HL-60 (cell line): Measurements from ENCODE around the gene PTEN.

Source experiments
- POLR2AphosphoS5 ChIP-seq: IDR thresholded peaks from 2 replicates; pipeline ENCODE4 v1.6.1; 2012; ENCODE audit warnings: low read depth
- SPI1 ChIP-seq: IDR thresholded peaks from 2 replicates; pipeline ENCODE4 v1.6.1; 2012; ENCODE audit warnings: low read depth, mild to moderate bottlenecking, borderline replicate concordance
- TF ChIP-seq, protein P1 (sequence below): IDR thresholded peaks from one replicate; pipeline ENCODE4 v1.5.1; 2011; ENCODE audit warnings: low read length, control low read depth, inconsistent platforms; ENCODE audit not compliant: insufficient read depth
- TF ChIP-seq, protein P2 (sequence below): IDR thresholded peaks from 2 replicates; pipeline ENCODE4 v1.6.1; 2012; ENCODE audit warnings: low read depth; ENCODE audit not compliant: insufficient replicate concordance

- no peak for TF ChIP-seq SPI1
- TF ChIP-seq, protein P1, sequence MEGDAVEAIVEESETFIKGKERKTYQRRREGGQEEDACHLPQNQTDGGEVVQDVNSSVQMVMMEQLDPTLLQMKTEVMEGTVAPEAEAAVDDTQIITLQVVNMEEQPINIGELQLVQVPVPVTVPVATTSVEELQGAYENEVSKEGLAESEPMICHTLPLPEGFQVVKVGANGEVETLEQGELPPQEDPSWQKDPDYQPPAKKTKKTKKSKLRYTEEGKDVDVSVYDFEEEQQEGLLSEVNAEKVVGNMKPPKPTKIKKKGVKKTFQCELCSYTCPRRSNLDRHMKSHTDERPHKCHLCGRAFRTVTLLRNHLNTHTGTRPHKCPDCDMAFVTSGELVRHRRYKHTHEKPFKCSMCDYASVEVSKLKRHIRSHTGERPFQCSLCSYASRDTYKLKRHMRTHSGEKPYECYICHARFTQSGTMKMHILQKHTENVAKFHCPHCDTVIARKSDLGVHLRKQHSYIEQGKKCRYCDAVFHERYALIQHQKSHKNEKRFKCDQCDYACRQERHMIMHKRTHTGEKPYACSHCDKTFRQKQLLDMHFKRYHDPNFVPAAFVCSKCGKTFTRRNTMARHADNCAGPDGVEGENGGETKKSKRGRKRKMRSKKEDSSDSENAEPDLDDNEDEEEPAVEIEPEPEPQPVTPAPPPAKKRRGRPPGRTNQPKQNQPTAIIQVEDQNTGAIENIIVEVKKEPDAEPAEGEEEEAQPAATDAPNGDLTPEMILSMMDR = no peak
- TF ChIP-seq, protein P2, sequence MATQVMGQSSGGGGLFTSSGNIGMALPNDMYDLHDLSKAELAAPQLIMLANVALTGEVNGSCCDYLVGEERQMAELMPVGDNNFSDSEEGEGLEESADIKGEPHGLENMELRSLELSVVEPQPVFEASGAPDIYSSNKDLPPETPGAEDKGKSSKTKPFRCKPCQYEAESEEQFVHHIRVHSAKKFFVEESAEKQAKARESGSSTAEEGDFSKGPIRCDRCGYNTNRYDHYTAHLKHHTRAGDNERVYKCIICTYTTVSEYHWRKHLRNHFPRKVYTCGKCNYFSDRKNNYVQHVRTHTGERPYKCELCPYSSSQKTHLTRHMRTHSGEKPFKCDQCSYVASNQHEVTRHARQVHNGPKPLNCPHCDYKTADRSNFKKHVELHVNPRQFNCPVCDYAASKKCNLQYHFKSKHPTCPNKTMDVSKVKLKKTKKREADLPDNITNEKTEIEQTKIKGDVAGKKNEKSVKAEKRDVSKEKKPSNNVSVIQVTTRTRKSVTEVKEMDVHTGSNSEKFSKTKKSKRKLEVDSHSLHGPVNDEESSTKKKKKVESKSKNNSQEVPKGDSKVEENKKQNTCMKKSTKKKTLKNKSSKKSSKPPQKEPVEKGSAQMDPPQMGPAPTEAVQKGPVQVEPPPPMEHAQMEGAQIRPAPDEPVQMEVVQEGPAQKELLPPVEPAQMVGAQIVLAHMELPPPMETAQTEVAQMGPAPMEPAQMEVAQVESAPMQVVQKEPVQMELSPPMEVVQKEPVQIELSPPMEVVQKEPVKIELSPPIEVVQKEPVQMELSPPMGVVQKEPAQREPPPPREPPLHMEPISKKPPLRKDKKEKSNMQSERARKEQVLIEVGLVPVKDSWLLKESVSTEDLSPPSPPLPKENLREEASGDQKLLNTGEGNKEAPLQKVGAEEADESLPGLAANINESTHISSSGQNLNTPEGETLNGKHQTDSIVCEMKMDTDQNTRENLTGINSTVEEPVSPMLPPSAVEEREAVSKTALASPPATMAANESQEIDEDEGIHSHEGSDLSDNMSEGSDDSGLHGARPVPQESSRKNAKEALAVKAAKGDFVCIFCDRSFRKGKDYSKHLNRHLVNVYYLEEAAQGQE = no peak
- no peak for TF ChIP-seq POLR2AphosphoS5
Measured at GRCh38 chr10:87887548-87888289, 24.3 kb downstream of the PTEN start.
